Left lobe of liver (tissue), 2 donors: Measurements from ENCODE around the gene WARS2. TPM values are rescaled to one million over a fixed set of nuclear protein-coding genes. Genes with fewer than 3 reads are reported as not detected.

Source experiments
- ATAC-seq: fragments of 200-7000 bp; cut with Tn5 transposase; one replicate; pipeline ENCODE4 v1.9.1; 2020; ENCODE audit warnings: mild to moderate bottlenecking, moderate library complexity
- DNase-seq: peaks from one replicate; pipeline ENCODE4 v3.0.0-alpha.2; 2020; ENCODE audit warnings: low spot score
- total RNA-seq: library from RNA; stranded (reverse); gene quantifications from one replicate; pipeline ENCODE4 v1.2.1, GENCODE V29; 2021
- donor health status: DM: no; HTN: no; CAD: no; lungs with moderate emphysema.
- donor health status: DM: no; HTN: yes; CAD: no.

Gene WARS2
- total RNA-seq, 1 donor from 2014 or later: 4.7 TPM

DNA sequence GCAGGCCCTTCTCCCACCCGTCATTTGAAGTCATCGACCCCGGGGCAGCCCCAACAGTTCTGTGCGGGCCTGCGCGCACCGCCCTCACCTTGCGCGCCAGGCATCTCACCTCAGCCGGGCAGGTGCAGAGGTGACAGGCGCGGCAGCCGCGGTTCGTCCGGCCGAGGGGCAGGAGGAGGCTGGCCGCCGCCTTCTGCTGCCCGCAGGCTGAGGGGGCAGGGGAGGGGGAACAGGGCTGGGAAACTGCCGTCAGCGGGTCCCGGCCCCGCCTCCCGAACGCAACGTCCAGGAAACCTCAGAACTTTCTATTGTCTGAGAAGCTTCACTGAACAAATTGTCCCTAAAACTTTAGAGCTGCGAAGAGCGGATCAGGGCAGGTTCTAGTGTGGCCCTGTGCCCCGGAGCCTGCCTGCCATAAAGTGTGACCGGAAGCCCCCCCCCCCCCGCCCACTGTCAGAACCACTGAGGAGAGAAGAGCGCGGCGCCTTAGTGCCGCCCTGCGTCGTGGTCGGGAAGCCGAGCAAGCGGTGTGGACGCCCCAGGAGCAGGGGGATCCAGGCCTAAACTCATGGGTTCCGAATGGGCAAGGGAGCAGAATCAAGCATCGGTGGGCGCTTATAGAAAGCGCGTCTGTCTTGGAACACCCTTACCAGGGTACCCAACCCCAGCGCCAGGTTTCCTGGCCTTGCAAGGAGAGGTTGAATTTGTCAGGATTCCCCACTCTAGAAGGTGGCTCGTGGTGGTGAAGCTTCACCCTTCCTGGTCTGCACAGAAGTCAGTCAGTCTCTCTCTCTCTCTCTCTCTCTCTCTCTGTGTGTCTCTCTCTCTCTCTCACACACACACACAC, 139.0 kb downstream of the WARS2 start:
- DNase-seq: no peak
- ATAC-seq: peak; percentile 21

GRCh38 chr1:119000371-119001180, 139.9 kb downstream of the WARS2 start:
- DNase-seq (no peak), ATAC-seq (no peak)

GRCh38 chr1:118999348-119000071, 140.9 kb downstream of the WARS2 start:
- ATAC-seq: no peak
- DNase-seq: no peak

DNA sequence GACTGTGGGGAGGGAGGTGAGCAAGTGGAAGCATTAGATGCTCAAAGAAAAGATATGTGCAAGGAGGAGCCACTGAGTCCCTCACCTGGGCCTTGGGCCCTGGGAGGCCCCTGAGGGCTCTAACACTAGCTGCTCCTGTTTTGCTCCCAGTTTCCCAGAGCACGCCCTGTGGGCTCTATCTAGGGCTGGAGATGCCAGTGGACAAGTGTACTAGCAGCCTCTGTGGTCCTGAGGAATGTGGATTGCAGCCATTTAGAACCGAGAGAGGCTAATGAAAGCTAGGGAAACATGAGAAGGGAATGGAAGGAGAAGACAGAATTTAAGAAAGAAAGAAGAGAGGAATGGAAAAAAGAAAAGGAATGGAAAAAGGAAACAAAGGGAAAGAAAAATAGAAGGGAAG, 142.3 kb downstream of the WARS2 start:
- no peak for DNase-seq
- no peak for ATAC-seq

DNA sequence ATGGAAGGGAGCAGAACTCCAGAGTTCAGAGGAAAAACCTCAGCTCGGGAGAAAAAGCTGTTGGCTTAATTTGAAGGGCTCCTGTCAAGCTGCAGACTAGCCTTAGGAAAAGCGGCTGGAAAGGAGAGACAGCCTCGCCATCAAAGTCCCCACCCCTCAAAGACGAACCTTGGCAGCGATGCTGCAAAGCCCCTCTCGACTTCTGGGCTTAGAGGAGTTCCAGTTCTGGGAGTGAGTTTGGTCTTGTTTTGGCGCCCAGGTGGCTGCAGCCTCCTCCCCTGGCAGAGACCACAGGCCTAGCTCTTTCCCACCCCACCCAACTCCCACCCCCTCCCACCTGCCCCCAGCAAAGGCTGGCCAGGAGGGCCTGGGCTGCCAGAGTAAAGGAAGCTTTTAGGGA, 143.2 kb downstream of the WARS2 start:
- no peak for DNase-seq
- ATAC-seq: no peak

DNA sequence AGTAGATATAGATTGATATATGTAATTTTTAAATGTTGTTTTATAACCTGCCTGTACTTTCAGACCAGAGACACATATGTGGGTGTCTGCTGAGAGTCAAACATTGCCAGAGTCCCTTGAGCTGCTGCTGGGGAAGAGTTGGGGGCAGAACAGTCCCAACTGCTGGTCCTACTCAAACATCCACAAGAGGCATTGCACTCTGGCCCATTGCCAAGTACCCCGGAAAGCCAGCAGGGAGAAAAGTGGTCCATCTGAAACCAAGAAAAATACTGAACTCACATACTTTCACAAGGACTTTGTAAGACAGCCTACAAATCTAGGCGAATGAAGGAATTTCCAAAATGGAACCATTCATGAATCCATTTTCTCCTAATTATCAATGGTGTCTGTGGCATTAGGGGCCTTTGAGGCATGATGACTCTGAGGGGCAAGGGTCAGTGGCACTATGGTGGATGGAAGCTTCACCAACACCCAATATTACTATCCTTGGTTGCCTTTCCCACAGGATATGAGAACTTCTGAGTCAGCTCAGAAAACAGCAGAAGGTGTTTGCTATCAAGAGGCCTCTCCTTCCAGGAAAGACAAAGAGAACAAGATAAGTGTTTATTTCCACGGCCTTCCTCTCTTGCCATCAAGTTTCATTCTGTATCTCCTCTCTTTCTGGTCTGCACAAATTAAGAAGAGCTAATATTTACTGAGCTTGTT, 145.0 kb downstream of the WARS2 start:
- DNase-seq: no peak
- ATAC-seq: no peak

GRCh38 chr1:118993700-118994026, 146.8 kb downstream of the WARS2 start:
- no peak for DNase-seq
- ATAC-seq: no peak

DNA sequence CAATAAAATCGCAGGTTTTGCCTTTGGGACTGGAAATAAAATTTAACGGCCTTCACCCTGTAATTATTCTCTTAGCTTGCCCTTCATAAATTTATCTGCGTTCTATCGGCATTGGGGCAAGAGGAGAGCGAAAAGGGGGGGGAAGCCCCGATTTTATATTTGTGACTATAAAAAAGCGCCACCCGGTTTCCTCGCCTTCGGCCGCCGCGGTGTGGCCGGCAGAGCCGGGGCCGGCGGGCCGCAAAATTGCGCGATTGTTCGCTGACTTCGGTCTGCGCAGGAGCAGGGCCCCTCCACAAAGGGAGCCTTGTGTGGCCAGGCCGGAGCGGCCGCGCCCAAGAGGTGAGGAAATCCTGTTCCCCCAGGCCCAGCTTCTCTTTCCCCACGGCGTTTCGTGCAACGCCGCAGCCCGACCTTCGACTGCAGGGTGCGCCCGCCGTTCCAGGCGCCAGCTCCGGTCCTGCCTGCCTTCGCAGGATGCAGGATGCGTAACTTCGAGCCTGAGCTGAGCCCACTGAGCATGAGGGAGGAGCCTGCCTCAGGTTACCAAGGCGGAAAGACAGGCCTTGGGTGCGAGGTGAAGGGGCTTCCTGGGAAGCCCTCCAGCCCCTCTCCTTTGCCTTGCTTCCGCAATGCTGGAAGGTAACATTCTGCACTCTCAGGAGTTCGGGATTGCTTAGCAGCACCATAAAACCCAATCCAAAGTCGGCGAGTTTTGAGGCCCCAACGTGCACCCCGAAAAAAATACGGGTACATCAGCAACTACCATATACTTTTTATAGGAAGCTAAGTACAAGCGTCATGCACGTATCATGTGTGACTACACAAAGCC, 147.4 kb downstream of the WARS2 start:
- DNase-seq (no peak), ATAC-seq (no peak)

DNA sequence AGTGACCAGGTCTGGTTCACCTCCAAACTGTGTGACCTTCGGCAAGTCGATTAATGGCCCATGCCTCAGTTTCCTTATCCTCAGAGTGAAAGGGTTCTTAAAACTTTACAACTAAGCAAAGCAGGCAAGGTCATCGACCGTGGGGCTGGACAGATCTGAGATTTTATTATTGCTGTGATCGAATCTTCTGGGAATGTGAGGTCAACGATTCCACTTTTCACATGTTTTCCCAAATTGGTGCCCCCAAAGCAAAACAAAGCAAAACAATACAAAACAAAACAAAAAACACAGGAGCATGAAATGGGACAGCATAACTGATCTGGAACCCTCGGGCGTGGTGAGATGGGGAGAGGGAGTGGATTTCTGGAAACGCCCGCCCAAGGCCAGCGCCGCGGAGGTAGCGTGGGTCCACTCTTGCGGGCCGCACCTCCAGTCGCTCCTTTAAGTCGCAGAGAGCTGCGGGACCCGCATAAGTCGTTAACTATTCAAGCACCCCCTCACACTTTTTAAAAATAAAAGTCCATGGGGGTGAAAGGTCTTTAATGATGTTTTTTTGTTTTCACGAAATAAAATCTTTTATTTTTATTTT, 148.1 kb downstream of the WARS2 start:
- no peak for ATAC-seq
- no peak for DNase-seq

DNA sequence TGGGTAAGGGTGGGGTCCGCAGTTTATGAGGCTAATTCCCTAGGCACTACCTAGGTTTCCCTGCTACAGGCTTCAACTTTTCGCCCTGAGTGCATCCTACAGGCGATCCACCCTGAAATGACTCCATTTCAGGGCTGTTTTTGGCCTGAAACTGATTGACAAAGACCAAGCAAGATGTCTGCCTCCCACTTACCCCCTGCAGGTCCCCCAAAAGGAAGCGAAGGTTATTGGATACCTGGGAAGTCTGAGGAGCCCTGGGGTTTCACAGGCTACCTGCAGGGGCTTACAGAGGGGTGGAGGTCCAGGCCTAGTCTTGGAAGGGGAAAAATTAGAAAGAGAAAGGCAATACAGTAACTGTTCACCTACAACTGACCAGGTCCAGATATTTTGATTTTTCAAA, 149.0 kb downstream of the WARS2 start:
- no peak for DNase-seq
- no peak for ATAC-seq

DNA sequence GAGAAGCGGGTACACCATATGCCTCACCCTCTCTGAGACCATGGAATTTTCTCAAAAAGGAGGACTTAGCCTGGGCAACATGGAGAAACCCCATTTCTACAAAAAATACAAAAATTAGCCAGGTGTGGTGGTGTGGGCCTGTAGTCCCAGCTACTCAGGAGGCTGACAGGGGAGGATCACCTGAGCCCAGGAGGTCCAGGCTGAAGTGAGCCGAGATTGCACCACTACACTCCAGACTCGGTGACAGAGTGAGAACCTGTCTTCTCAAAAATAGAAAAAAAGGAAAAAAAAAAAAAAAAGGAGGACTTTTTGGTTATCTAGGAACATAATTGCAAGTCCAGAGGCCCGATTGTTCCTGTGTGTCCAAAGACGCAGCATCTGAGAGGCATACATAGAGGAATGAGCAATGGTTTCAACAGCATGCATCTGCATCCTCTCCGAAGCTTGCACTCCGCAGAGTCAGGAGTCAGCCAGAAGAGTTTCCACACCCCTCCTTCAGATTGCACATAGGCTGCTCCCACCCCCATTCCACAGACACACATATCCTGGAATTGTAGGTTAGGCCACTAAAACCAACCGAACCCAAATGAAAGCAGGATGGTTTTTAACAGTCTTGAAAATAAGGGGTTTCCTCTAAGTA, 149.8 kb downstream of the WARS2 start:
- DNase-seq: no peak

DNA sequence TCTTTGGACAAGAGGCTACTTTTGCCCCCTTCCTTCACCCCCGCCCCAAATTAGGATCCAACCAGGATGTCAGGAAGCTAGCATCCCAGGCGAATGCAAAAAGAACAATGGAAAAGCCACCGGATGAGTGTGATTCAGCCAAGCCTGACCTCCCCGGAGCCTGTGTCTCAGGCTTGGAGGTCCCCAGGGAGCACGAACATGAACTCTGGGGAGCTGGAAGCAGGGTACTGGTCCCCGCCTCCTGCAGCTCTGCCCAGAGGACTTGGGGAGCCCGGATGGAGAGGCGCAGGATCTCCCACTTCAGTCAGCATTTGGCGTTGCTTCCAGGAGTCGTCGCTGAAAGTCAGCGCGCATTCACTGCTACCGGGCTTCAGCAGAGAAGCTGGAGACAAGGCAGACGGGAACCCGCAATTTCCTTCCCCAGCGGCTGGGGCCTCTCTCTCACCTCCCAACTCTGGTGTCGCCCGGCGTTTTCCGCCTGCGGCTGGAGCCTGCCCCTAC, 150.5 kb downstream of the WARS2 start:
- DNase-seq: no peak

More for the DNA sequence above, 149.8 kb downstream of the WARS2 start:
- ATAC-seq: no peak

DNA sequence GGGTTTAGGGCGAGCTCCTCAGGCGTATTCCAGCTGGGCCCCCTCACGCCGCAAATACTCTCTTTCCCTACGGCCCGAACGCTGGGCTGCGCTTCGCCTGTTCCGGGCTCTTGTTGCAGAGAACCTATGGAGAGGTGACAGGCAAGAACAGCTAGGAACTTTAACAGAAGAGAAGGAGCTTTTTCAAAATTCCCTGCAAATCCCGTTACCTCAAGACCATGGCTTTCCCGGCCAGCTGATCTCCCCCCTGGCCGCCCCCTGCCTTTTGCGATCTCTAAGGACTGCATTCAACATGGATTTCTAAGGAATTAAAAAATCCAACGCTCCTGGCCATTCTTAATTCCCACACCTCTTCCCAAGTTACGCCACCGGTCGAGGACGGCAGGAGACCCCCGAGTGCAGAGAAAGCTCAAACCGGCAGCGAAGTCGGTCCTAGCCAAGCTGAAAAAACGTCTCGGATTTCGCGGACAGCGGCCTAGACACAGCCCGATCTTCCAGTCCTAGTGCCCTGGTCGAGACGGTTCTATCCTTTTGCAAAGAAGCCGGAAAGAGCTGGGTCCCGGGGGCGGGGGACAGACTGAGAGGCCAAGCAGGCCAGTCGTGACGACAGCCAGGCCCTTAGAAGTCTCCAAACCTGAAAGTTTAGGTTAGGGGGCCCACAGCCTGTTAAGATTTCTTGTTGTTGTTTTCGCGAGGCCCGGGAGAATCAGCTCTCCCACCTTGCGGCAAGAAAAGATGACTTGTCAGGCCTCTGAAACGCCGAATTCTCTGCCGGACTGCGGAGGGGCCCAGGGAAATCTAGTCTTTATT, 151.2 kb downstream of the WARS2 start:
- ATAC-seq: no peak
- no peak for DNase-seq

More for the DNA sequence above, 150.5 kb downstream of the WARS2 start:
- ATAC-seq: no peak

GRCh38 chr1:118988186-118989005, 152.1 kb downstream of the WARS2 start, which contains the start of gene TBX15:
TSS of gene TBX15 (minus strand) at chr1:118988343. CDS start at chr1:118987795, 548 bp downstream.
- DNase-seq (no peak), ATAC-seq (no peak)

- ATAC-seq (peak; percentile 28), DNase-seq (no peak)
These were observed 152.8 kb downstream of the WARS2 start for GRCh38 chr1:118987468-118988185.
